Tibial artery (tissue), 4 donors: ENCODE data around the gene KCNIP4.

ENCODE experiments used
- DNase-seq, 2 donors: peaks; one replicate each; pipeline ENCODE4 v3.0.0-alpha.2; 2019
- H3K27ac ChIP-seq, 2 donors: fragments of 200-600 bp; sonication (generic) in 1 of 2; 1 replicate in 1 of 2; 2 replicates in 1 of 2; pipeline ENCODE4 v1.5.1; 2018 to 2019; ENCODE audit warnings: mild to moderate bottlenecking in 1 of 2
- H3K27me3 ChIP-seq, 2 donors: fragments of 200-600 bp; sonication (generic) in 1 of 2; one replicate each; pipeline versions ENCODE4 v1.5.1 to v1.6.0; 2016 to 2019
- H3K36me3 ChIP-seq, 3 donors: fragments of 200-600 bp; sonication (generic) in 2 of 3; one replicate each; pipeline ENCODE4 v1.5.1; 2016 to 2019; ENCODE audit warnings: mild to moderate bottlenecking in 2 of 3
- H3K4me1 ChIP-seq, 4 donors: fragments of 200-600 bp; sonication (generic) in 2 of 4; 1 replicate in 3 of 4; 2 replicates in 1 of 4; pipeline ENCODE4 v1.5.1; 2016 to 2019
- H3K4me3 ChIP-seq, 2 donors: fragments of 200-600 bp; sonication (generic) in 1 of 2; 1 replicate in 1 of 2; 2 replicates in 1 of 2; pipeline ENCODE4 v1.5.1; 2018 to 2019; ENCODE audit warnings: mild to moderate bottlenecking in 2 of 2
- H3K9me3 ChIP-seq, 3 donors: fragments of 200-600 bp; sonication (generic) in 1 of 3; one replicate each; pipeline ENCODE4 v1.5.1; 2016 to 2019
- CTCF ChIP-seq, 2 experiments: fragments of 200-600 bp in 1 of 2; fragments of 450-650 bp in 1 of 2; IDR thresholded peaks; one replicate each; pipeline ENCODE4 v1.5.1; 2017 to 2019; ENCODE audit warnings: antibody characterized with exemption in 2 of 2, mild to moderate bottlenecking in 1 of 2, moderate library complexity in 1 of 2
- intact Hi-C: fragments of 100-400 bp; cut with DNase I; formaldehyde crosslinking; loops from one replicate; pipeline ENCODE4 v1.15.0; 2023; ENCODE audit warnings: low total_unique reads

The KCNIP4 gene

GRCh38 chr4:21678711-21679110 is 269.9 kb downstream of the KCNIP4 start:
- no peaks in the 10 kb centered on the region for H3K36me3 ChIP-seq

GRCh38 chr4:21677173-21677572 is 271.4 kb downstream of the KCNIP4 start:
- intact Hi-C loops = no loop called here
- no peaks in the 10 kb centered on the region for H3K4me1 ChIP-seq
- H3K36me3 ChIP-seq = no peaks in the 10 kb centered on the region
- TF ChIP-seq CTCF (IDR thresholded peaks at IDR 0.05) = no peak
- H3K4me3 ChIP-seq = no peak overlapping the region
- DNase-seq = no peak
- no peaks in the 10 kb centered on the region for H3K9me3 ChIP-seq
- H3K27ac ChIP-seq = no peak overlapping the region
- H3K27me3 ChIP-seq = no peaks in the 10 kb centered on the region

More at GRCh38 chr4:21678711-21679110, 269.9 kb downstream of the KCNIP4 start:
- intact Hi-C loops = no loop called here
- Histone ChIP-seq H3K27me3 (no peaks in the 10 kb centered on the region), H3K27ac (no peak overlapping the region), H3K9me3 (no peaks in the 10 kb centered on the region), H3K4me3 (no peak overlapping the region), H3K4me1 (no peaks in the 10 kb centered on the region)
- no peak for TF ChIP-seq CTCF (IDR thresholded peaks at IDR 0.05)
- no peak for DNase-seq

GRCh38 chr4:21664355-21664754 is 284.2 kb downstream of the KCNIP4 start:
- Histone ChIP-seq H3K27ac (no peak overlapping the region), H3K4me1 (no peaks in the 10 kb centered on the region), H3K9me3 (no peaks in the 10 kb centered on the region), H3K27me3 (no peaks in the 10 kb centered on the region), H3K36me3 (no peaks in the 10 kb centered on the region), H3K4me3 (no peak overlapping the region)
- intact Hi-C loops = no loop called here
- TF ChIP-seq CTCF (IDR thresholded peaks at IDR 0.05) = no peak
- no peak for DNase-seq

GRCh38 chr4:21656832-21657231 is 291.7 kb downstream of the KCNIP4 start:
- no peak for TF ChIP-seq CTCF (IDR thresholded peaks at IDR 0.05)
- Histone ChIP-seq H3K4me1 (no peaks in the 10 kb centered on the region), H3K27me3 (no peaks in the 10 kb centered on the region), H3K4me3 (no peak overlapping the region), H3K27ac (no peak overlapping the region), H3K36me3 (no peaks in the 10 kb centered on the region), H3K9me3 (no peaks in the 10 kb centered on the region)
- intact Hi-C loops = no loop called here
- DNase-seq = no peak

- DNase-seq = no peak
Measured at GRCh38 chr4:21655031-21655430, 293.5 kb downstream of the KCNIP4 start.

More at GRCh38 chr4:21655031-21655430, 293.5 kb downstream of the KCNIP4 start:
- intact Hi-C loops = no loop called here
- Histone ChIP-seq H3K9me3 (no peaks in the 10 kb centered on the region), H3K4me3 (no peak overlapping the region), H3K27ac (no peak overlapping the region), H3K27me3 (no peaks in the 10 kb centered on the region), H3K4me1 (no peaks in the 10 kb centered on the region), H3K36me3 (no peaks in the 10 kb centered on the region)
- no peak for TF ChIP-seq CTCF (IDR thresholded peaks at IDR 0.05)
